HepG2 (cell line): ENCODE data around the gene FANCG. TPM values are rescaled to one million over a fixed set of nuclear protein-coding genes. Genes with fewer than 3 reads are reported as not detected.

Source experiments
- ARNT ChIP-seq: fragments of 450-650 bp; IDR thresholded peaks from 2 replicates; pipeline ENCODE4 v1.6.1; 2017
- ARNT2 ChIP-seq: sonication (generic); formaldehyde crosslinking; IDR thresholded peaks from 2 replicates; pipeline ENCODE4 v1.8.0; 2022; ENCODE audit warnings: mild to moderate bottlenecking, low read depth, missing genetic modification reagents, moderate library complexity
- BRF2 ChIP-seq: sonication (generic); formaldehyde crosslinking; IDR thresholded peaks from 2 replicates; pipeline ENCODE4 v1.8.1; 2022; ENCODE audit warnings: mild to moderate bottlenecking, missing genetic modification reagents
- CHD4 ChIP-seq: fragments of 200-600 bp; sonication (generic); IDR thresholded peaks from 2 replicates; pipeline ENCODE4 v1.7.0; 2017; ENCODE audit warnings: mild to moderate bottlenecking, low read length, borderline replicate concordance
- E2F2 ChIP-seq: sonication (generic); formaldehyde crosslinking; IDR thresholded peaks from 2 replicates; pipeline ENCODE4 v1.4.0; 2020; ENCODE audit warnings: missing genetic modification reagents, borderline replicate concordance
- HOXA9 ChIP-seq: sonication (generic); formaldehyde crosslinking; IDR thresholded peaks from 2 replicates; pipeline ENCODE4 v1.8.1; 2022; ENCODE audit warnings: missing genetic modification reagents, mild to moderate bottlenecking, moderate library complexity, borderline replicate concordance
- KAT2B ChIP-seq: fragments of 150-350 bp; IDR thresholded peaks from 2 replicates; pipeline ENCODE4 v1.6.1; 2014; ENCODE audit warnings: low read depth, low read length, borderline replicate concordance
- NKX3-1 ChIP-seq: sonication (generic); formaldehyde crosslinking; IDR thresholded peaks from 2 replicates; pipeline ENCODE4 v1.5.0; 2020; ENCODE audit warnings: missing genetic modification reagents
- PATZ1 ChIP-seq: sonication (generic); formaldehyde crosslinking; IDR thresholded peaks from 2 replicates; pipeline ENCODE4 v1.4.0; 2020; ENCODE audit warnings: missing genetic modification reagents
- POLR2AphosphoS2 ChIP-seq: IDR thresholded peaks from 2 replicates; pipeline ENCODE4 v1.6.1; 2011; ENCODE audit warnings: low read depth, low read length, improper control_type of control experiment
- RARA ChIP-seq: IDR thresholded peaks from 2 replicates; pipeline ENCODE4 v1.6.1; 2016; ENCODE audit warnings: missing genetic modification reagents, missing compliant biosample characterization
- SAP130 ChIP-seq: IDR thresholded peaks from 2 replicates; pipeline ENCODE4 v1.6.1; 2016; ENCODE audit warnings: low read depth
- SNAPC2 ChIP-seq: sonication (generic); formaldehyde crosslinking; IDR thresholded peaks from 2 replicates; pipeline ENCODE4 v1.8.1; 2022; ENCODE audit warnings: mild to moderate bottlenecking, missing genetic modification reagents
- STAT6 ChIP-seq: sonication (generic); formaldehyde crosslinking; IDR thresholded peaks from 2 replicates; pipeline ENCODE4 v1.4.0; 2020; ENCODE audit warnings: missing genetic modification reagents, mild to moderate bottlenecking, borderline replicate concordance
- ZFP36L1 ChIP-seq: sonication (generic); formaldehyde crosslinking; IDR thresholded peaks from 2 replicates; pipeline ENCODE4 v1.8.0; 2022; ENCODE audit warnings: mild to moderate bottlenecking, missing genetic modification reagents, moderate library complexity
- ZNF253 ChIP-seq: sonication (generic); formaldehyde crosslinking; IDR thresholded peaks from 2 replicates; pipeline ENCODE4 v1.8.0; 2022; ENCODE audit warnings: mild to moderate bottlenecking, missing genetic modification reagents, borderline replicate concordance
- ZNF256 ChIP-seq: sonication (generic); formaldehyde crosslinking; conservative IDR thresholded peaks from 2 replicates; pipeline ENCODE4 v1.4.0; 2020; ENCODE audit warnings: missing genetic modification reagents
- ZNF260 ChIP-seq: sonication (generic); formaldehyde crosslinking; IDR thresholded peaks from 2 replicates; pipeline ENCODE4 v1.4.0; 2020; ENCODE audit warnings: missing genetic modification reagents, low read depth, mild to moderate bottlenecking, borderline replicate concordance
- ZNF354B ChIP-seq: sonication (generic); formaldehyde crosslinking; IDR thresholded peaks from 2 replicates; pipeline ENCODE4 v1.8.0; 2022; ENCODE audit warnings: mild to moderate bottlenecking, missing genetic modification reagents
- ZNF513 ChIP-seq: sonication (generic); formaldehyde crosslinking; conservative IDR thresholded peaks from 2 replicates; pipeline ENCODE4 v1.5.0; 2020; ENCODE audit warnings: missing genetic modification reagents
- ZNF788 ChIP-seq: sonication (generic); formaldehyde crosslinking; IDR thresholded peaks from 2 replicates; pipeline ENCODE4 v1.5.0; 2020; ENCODE audit warnings: mild to moderate bottlenecking, missing genetic modification reagents, borderline replicate concordance
- polyA plus RNA-seq, 8 experiments: library from polyadenylated mRNA; depleted of rRNA in 3 of 8; stranded (reverse) in 7 of 8; unstranded in 1 of 8; fragments of >200 nt; fragmentation: Illumina TruSeq in 4 of 8; extraction: Trizol in 4 of 8; gene quantifications; 2 replicates each; pipeline versions ENCODE4 v1.2.1 to v1.2.3, GENCODE V29; 2011 to 2016; ENCODE audit warnings: low read depth in 4 of 8, missing spikeins in 1 of 8, mixed read lengths in 1 of 8; ENCODE audit not compliant: insufficient read depth in 1 of 8
- total RNA-seq, 5 experiments: library from RNA; depleted of rRNA; stranded (reverse); fragments of >200 nt; fragmentation: Illumina TruSeq; extraction: Trizol; gene quantifications; 2 replicates each; pipeline ENCODE4 v1.2.3, GENCODE V29; 2016; ENCODE audit warnings: low read depth in 1 of 5

The FANCG gene
- total and polyA plus RNA-seq, 2 of the 13 experiments (the other 11 are each of a cell fraction or from before 2014, with no cell fraction given): 14.4 to 45.1 TPM

- TF ChIP-seq ZNF260 (CRISPR knock-in tag) (no peak), ZNF354B (CRISPR knock-in tag) (no peak), STAT6 (CRISPR knock-in tag) (peak; percentile 50; the same call in 1 of the 2 replicates), RARA (CRISPR knock-in tag) (0 out of 2 replicates have a peak, but pooled peaks have one; percentile 45), ZNF256 (CRISPR knock-in tag) (no peak), ARNT2 (CRISPR knock-in tag) (peak; percentile 91; the same call in 1 of the 2 replicates), ZNF788 (CRISPR knock-in tag) (peak; percentile 95), E2F2 (no peak), KAT2B (no peak), ZFP36L1 (no peak), NKX3-1 (CRISPR knock-in tag) (peak; percentile 15; the same call in 1 of the 2 replicates), CHD4 (no peak), ZNF513 (CRISPR knock-in tag) (no peak), POLR2AphosphoS2 (no peak; the same call in 1 of the 2 replicates), SNAPC2 (no peak), ZNF253 (CRISPR knock-in tag) (no peak), BRF2 (CRISPR knock-in tag) (peak; percentile 60; the same call in 1 of the 2 replicates), ARNT (no peak), PATZ1 (CRISPR knock-in tag) (peak; percentile 67), HOXA9 (no peak), SAP130 (CRISPR knock-in tag) (peak; percentile 96)
These were observed 16.5 kb upstream of the FANCG start, which contains the start of gene PIGO (continued) for GRCh38 chr9:35096035-35096849.
